Stimulated activated CD4-positive, alpha-beta T cell treated with anti-CD3 and anti-CD28 coated beads, Interleukin-15, amount 100 ng/mL, for 1 hour (primary cell): ENCODE results near the gene GPX4.

Experiments used
- DNase-seq, 2 donors: peaks; one replicate each; pipeline ENCODE4 v3.0.0-alpha.2; 2020; ENCODE audit warnings: low read depth in 1 of 2, low spot score in 1 of 2

GPX4 gene

DNA sequence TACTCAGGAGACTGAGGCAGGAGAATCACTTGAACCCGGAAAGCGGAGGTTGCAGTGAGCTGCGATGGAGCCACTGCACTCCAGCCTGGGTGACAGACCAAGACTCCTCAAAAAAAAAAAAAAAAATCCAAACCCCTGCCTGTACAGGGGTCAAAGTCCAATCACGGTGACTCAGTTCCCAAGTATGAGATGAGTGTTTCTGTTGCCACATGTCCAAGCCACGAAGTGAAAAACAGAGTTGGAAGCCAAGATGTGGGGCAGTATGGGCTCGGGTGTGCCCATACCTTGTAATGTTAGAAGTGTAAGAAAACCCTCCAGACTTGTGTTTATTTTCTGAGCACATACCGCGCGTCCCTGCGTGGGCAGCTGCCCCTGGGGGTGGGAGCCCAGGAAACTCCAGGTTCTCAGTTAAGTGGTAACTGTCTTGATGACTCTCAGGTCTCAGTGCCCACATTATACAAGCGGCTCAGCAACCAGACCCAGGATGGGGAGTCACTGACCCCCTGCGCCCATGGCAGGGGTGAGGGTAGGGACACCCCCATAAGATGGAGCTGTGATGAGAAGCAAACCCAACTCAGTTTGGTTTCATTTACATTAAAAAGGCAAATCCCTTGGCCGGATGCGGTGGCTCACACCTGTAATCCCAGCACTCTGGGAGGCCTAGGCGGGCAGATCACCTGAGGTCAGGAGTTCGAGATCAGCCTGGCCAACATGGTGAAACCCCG is 1.2 kb upstream of the GPX4 start:
- DNase-seq, result peak in 1 of 2 donors; percentile 50

DNA sequence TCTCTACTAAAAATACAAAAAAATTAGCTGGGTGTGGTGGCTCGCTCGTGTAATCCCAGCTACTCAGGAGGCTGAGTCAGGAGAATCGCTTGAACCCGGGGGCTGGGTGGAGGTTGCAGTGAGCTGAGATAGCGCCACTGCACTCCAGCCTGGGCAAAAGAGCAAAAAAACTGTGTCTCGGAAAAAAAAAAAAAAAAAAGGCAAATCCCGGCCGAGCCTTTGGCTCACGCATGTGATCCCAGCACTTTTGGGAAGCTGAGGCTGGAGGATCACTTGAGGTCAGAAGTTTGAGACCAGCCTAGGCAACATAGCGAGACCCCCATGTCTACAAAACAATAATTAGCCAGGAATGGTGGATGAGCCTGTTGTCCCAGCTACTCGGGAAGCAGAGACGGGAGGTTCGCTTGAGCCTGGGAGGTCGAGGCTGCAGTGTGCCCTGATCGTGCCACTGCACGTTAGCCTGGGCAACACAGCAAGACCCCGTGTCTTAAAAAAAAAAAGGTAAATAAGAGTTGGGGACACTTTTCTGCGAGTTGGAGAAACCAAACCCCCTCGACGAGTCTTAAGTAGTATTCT is 574 bp upstream of the GPX4 start:
- no peak for DNase-seq

DNA sequence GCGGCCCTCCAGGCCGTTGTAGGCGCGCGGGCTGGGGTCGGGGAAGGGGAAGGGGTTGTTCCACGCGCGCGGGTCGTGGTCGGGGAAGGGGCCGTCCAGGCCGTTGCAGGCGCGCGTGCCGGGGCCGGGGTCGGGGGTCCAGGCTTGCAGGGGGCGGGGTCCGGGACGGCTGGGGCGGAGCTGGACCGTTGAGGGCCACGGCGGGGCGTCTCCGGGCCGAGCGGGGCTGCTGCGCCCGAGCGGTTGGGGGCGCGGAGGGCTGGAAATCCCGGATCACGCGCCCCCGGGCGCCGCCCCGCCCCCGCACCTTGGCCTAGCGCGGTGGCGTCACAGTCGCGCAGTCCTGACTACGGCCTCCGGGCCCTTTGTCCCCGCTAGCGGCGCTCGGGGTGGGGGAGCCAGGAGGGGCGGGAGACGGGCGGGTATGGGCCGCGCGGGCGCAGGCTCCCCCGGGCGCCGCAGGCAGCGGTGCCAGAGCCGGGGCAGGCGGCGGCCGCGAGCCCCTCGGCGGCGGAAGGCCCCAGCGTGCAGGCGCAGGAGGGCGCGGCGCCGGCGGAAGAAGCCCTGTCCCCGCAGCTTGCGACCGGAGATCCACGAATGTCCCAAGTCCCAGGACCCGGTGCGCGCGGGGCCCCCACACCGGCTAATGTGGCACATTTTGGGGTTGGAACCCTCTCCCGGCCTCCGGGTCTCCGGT is 665 bp downstream of the GPX4 start:
- DNase-seq, result peak in 1 of 2 donors; percentile 66

DNA sequence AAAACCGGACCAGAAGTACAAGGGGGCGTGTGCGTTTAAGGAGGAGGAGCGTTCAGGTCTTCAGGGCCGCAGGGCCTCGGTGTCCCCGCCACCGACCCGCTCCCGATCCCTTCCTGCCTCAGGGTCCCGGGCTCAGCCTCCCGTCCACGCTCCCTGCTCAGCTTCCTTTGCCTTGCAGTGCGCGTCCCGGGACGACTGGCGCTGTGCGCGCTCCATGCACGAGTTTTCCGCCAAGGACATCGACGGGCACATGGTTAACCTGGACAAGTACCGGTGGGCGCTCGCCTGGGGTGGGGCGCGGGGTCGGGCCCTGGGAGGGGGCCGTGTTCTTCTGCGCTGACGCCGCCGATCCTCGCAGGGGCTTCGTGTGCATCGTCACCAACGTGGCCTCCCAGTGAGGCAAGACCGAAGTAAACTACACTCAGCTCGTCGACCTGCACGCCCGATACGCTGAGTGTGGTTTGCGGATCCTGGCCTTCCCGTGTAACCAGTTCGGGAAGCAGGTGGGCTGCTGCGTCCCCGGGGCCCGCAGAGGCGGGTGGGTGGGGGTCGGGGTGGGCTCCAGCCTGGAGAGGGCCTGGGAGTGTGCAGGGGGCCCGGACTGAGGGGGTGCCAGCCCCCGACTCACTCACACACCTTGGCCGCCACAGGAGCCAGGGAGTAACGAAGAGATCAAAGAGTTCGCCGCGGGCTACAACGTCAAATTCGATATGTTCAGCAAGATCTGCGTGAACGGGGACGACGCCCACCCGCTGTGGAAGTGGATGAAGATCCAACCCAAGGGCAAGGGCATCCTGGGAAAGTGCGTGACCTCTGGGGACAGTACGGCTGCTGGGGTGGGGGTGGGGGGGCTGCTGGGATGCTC is 1.4 kb downstream of the GPX4 start:
- DNase-seq, result no peak

DNA sequence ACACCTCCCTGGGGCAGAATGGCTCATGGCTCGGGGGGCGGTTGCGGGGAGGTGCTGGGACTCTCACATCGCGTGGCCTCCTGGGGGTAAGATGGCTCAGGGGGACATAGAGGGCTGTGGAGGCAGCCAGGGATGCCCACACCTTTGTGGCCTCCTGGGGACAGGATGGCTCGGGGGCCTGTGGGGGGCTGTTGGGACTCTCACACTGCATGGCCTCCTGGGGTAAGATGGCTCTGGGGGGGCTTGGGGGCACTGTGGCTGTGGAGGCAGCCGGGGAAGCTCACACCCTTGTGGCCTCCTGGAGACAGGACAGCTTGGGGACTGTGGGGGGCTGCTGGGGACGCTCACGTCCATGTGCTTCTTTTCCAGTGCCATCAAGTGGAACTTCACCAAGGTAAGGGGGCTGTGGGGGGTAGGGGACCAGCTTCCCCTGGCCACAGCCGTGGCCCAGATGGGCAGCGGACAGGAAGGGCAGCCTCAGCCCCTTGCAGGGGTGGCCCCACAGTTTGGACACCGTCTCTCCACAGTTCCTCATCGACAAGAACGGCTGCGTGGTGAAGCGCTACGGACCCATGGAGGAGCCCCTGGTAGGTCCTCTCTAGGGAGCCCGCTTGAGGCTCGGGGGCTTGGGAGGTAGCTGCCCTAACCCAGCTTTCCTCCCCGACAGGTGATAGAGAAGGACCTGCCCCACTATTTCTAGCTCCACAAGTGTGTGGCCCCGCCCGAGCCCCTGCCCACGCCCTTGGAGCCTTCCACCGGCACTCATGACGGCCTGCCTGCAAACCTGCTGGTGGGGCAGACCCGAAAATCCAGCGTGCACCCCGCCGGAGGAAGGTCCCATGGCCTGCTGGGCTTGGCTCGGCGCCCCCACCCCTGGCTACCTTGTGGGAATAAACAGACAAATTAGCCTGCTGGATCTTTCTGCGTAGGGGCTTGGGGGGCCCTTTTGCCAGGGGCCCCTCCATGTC is 2.4 kb downstream of the GPX4 start:
- DNase-seq, result no peak

DNA sequence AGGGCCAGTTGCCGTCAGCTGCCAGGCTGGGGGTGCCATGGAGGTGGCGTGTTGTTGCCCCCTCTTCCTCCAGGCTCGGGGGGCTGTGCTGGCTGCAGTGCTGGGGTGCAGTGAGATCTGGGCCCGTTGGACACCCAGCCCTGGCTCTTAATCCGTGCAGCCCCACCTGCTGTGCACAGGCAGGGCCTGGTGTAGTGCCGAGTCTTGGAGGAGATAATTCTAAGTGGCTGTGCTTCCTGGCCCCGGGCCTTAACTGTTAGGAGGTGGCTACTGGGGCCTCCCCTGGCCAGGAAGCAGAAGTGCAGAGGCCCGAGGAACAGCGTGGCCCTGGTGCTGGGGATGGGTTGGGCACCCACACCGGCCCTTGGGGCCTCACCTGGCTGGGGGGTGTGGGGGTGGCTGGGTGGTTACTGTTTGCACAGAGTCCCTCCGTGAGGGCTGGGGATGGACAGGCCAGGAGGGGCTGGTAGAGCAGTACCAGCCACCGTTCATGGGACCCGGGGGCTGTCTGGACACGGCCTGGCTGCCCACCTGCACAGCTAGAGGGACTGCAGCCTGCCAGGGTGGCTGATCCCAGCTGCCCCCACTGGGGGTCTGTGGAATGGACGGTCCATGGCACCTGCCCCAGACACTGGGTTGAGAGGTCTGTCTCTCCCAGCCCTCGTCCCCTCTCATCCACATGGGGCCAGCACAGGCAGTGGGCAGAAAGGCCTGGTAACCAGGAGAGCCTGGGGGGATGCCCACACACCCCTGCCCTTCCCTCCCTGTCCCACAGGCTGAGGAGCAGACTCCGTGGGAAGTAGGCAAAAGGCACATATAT is 3.3 kb downstream of the GPX4 start:
- no peak for DNase-seq

DNA sequence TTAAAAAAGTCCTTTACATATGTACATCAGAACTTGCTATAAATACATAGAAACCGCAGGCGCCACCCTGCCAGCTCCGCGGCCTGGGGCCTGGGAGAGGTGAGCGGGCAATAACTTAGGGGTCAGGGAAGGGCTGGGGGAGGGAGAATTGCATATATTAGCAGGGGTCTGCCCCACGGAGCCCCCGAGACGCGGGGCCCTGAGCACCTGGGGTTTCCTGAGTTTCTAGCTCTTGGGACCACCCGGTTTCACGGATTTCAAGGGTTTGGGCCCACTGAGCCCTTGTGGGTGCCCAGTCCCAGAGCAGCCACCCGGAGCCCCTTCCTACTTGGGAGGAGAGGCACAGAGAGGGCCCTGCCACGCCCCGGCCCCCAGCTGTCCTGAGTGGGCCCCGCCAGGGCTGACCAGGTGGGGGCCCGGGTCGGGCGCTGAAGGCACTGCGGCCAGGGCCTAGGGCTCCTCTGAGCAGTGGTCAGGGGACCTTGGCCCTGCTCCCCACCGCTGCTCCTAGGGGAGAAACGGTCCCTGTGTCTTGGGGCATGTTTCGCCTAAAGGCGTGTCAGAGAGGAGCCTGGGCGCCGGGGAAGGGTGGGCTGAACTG is 4.0 kb downstream of the GPX4 start:
- DNase-seq, result no peak

DNA sequence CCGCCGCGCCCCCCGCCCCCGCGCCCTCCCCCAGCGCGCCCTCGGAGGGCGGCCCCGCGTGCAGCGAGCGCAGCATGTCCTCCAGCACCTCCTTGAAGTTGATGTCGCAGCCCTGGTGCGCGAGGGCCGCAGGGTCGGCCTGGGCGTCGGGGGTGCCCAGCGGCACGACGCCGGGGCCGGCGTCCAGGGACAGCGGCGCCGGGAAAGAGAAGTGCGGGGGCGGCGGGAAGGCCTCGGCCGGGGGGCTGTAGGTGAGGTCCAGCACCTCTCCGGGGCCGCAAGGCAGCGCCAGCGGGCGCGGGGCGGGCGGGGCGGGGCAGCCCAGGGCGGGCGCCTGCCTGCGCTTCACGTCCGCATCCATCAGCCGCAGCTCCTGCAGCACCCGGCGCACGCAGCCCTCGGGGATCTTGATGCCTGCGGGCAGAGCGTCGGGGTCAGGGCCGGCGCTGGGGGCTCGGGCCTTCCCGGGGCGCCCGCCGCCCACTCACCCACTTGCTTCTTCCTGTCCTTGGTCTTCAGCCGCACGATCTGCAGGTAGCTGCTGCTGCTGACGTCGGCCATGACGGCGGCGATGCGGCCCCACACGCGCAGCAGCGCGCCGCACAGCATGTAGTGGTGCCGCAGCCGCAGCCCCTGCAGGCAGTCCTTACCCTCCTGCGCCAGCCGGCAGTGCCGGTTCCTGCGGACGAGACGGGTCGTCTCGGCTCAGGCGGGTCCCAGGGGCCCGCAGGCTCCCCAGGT is 4.7 kb downstream of the GPX4 start:
- DNase-seq, result no peak

DNA sequence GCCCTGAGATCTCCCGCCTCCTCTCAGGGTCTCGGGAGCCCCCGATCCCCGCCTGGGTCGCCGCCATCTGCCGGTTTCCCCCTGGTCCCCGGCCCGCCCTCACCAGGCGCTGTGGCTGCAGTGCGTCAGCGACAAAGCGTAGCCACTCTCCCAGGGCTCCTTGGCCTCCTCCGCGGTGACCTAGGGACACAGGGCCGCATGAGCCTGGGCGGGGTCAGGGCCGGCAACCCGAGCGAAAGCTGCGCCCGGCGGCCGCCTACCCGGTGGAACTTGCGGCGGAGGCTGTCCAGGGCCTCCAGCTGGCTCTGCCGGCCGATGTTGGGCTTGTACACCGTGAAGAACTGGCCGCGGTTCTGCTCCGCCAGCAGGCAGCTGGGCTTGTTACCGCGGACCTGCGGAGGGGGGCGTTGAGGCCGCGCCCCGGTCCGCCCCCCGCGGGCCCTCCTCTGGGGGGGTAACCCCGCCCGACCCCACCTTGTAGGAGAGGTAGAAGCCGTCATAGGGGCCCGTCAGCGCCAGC is 5.3 kb downstream of the GPX4 start:
- DNase-seq, result no peak

DNA sequence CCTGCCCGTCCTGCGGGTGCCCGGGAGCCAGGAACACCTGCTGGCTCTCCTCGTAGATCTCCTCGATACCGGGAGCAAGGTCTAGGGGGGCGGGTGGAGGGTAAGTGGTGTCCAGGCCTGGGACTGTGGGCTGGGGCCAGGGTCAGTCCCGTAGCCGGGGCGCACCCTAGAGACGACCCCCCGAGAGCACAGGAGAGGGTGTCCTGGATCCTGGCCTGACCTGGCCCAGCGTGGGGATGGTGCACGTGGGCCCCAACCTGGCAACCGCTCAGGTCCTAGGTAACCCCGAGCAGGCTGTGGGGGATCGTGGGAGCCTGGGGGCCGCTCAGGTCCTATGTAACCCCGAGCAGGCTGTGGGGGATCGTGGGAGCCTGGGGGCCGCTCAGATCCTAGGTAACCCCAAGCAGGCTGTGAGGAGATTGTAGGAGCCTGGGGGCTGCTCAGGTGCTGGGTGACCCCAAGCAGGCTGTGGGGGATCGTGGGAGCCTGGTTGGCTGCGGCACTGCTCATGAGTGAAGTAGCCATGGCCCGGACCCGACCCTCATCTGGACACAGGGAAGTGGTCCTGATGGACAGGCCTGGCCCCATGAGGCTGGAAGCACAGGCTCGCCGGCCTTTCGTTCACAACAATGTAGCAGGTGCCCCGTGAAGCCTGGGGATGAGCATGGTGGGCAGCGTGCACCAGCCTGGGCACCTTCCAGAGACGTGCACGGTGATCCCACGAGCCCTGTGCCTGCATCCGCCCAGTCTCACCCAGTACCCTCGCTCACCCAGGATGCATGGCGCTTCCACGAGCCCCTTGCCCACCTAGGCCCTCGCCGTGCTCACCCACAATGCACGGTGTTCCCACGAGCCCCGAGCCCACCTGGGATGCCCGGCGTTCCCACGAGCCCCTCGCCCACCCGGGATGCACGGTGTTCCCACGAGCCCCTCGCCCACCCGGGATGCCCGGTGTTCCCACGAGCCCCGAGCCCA is 6.2 kb downstream of the GPX4 start:
- no peak for DNase-seq

DNA sequence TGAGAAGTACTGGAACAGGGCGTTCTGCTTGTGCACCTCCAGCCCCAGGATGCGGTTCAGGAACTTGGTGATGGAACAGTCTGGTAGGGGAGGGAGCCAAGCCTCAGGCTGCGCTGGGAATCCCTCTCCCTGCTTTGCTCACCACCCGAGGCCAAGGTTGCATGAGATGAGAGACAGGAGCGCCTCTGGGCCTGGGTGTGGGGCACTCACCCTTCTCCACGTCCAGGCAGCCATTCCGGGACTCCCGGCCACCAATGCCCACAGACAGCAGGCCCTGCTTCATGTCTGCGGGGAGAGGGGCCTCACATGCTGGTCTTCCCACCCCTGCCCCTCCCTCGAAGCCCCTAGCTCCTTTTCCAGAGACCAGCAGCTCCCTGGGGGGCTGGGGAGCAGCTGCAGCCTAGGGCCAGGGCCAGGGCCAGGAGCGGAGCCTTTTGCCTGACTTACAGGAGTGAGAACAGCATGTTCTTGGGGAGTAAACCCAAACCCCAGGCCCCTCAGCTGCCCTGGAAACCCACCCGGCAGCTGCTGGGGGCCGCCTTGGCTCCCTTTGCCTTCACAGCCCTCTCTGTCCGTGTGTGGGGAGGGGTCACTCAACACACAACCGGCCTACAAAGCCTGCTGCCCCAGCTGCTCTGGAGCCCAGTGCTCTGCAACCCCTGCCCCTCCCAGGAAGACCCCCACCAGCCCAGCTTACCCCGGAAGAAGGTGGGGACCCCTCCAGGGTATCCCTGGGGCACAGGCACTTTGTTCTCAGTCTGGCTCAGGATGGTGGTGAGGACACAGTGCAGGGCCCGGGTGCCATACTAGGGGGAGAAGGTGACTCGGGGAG is 7.2 kb downstream of the GPX4 start:
- DNase-seq, result no peak

DNA sequence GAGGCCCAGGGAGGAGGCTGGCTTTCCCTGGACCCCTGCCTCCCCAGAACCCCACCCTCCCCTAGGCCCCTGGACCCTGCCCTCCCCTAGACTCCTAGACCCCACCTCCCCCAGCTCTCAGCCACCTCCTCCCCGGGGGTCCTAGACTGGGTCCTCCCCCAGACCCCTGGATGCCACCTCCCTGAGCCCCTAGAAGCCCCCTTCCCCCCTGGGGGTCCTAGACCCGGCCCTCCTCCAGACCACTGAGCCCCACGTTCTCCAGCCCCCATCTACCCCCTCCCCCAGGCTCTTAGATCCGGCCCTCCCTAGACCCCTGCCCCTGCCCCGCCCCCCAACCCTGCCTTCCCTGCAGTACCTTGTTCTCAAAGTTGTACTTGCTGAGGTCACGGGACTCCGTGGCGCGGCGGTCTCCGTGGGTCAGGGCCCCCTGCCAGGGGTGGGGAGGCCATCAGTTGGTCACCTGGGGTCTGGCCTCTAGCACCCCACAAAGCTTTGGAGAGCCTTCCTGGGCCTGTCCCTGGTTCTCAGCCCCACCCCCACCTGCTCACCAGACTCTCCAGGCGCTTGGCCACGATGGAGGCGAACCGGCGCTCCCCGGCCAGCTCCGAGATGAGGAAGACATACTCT is 8.0 kb downstream of the GPX4 start:
- DNase-seq, result no peak

DNA sequence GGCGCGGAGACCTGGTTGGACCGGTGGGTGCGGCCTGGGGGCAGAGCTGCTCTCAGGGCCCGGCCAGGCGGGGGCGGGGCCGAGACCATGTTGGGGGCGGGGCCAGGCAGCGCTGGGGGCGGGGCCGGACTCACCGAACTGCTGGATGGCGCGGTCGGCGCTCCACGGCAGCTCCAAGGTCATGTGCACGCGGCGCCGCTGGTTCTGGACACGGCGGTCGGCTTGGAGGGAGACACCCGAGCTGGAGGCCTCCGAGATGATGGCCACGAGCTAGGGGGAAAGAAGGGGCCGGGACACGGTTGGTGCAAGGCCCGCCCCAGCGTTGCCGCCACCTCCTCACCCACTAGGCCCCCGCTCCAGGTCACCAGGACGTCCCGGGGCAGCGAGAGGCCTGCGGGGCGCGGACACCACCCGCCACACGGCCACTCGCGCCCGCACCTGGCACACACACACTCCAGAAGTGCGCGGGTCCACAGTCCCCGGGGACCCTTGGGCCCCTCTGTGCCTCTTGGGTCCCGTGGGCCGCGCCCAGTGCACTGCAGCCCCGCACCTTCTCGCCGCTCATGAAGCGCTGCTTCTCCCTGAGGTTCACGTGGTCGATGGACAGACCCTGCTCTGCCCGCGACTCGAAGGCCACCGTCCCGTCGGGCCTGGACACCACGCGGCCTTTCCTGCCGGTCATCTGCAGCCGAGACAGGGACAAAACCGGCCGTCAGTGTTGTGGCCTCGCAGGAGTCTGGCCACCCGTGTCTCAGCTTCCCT is 8.7 kb downstream of the GPX4 start:
- DNase-seq, result no peak

DNA sequence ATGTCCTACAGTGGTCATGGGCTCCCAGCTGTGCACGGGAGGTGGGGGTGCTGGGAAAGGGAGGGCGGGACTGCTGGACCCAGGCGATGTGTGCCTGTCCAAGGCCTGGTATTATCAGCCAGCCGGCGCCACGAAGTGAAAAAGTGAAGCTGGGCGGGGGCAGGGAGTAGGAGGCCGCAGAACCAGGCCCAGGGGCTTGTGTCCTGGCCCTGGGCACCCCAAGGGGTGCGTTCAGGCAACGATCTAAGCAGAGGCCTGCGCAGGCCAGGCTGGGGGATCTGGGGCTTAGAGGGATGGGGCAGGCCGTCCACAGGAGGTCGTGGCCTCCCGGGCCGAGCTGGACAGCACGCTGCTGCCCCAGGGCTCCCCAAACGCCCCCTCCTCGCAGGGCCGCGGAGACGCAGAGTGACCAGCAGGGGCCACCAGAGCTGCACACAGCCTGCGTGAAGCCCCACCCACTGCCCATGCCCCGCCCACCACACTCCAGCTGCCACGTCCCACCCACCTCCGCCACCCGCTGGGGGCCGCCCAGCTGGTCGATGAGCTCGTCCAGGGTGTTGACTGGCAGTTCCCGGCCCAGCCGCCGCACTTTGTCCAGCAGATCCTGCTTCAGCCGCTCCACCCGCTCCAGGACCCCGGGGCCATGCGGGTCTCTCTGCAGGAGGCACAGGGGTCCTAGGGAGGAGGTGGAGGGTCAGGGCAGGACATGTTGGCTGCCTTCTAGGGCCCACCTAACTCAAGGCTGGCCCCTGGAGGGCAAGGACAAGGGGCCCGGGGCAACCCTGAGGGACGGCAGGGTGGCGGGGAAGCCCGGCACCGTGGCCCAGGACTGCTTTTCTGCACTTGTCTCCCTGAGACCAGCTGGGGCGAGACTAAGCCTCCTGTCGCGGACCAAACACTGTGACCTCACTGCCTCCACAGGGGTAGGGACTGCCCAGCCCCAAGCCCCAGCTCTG is 9.5 kb downstream of the GPX4 start:
- DNase-seq, result peak; percentile 57 to 78
